ENCODE measurements around the gene SNAP25. TPM values are rescaled to one million over a fixed set of nuclear protein-coding genes. Genes with fewer than 3 reads are reported as not detected.

The SNAP25 gene
- total and polyA plus RNA-seq, 9 of the 15 experiments (the other 6 are each of a cell fraction or from before 2014, with no cell fraction given), result 0.07 TPM; not detected in 8

GRCh38 chr20:10192171-10192570 lies 26.5 kb upstream of the SNAP25 start (continued):
- TF ChIP-seq E2F4 (CRISPR knock-in tag; IDR thresholded peaks at IDR 0.05; ENCODE audit: low read depth), result no peak
- TF ChIP-seq ZNF551 (CRISPR knock-in tag; IDR thresholded peaks at IDR 0.05), result no peak
- TF ChIP-seq NR2F6 (CRISPR knock-in tag; IDR thresholded peaks at IDR 0.05), result no peak
- TF ChIP-seq GABPB2 (CRISPR knock-in tag; conservative IDR thresholded peaks at IDR 0.05), result no peak
- no peak for TF ChIP-seq ZBTB12 (CRISPR knock-in tag; IDR thresholded peaks at IDR 0.05)
- no peak for TF ChIP-seq ZKSCAN3 (CRISPR knock-in tag; IDR thresholded peaks at IDR 0.05)

- H3K4me2 ChIP-seq (ENCODE audit: insufficient read depth, low read length), result no peak overlapping the region
- WGBS (ENCODE audit: insufficient coverage, low coverage, missing lambda C conversion rate), result 0% methylated on average over 1 of the region's 2 CpGs
- no peak overlapping the region for H3K27ac ChIP-seq (ENCODE audit: extremely low read depth, low read depth, low read length)
- no peaks in the 10 kb centered on the region for H3K9me1 ChIP-seq (ENCODE audit: control insufficient read depth, insufficient read depth, low read length)
- TF ChIP-seq CREB1 (IDR thresholded peaks at IDR 0.05) (no peak), CREB1 (CRISPR knock-in tag; IDR thresholded peaks at IDR 0.05) (no peak), SP2 (IDR thresholded peaks at IDR 0.05; ENCODE audit: extremely low read depth, low read depth, low read length, poor library complexity, severe bottlenecking) (no peak)
- intact Hi-C loops (cut with micrococcal nuclease), result no loop called here
- FAIRE-seq, result no peak
- H4K20me1 ChIP-seq (replicated peaks; ENCODE audit: control insufficient read depth, insufficient read depth, low read length), result no peaks in the 10 kb centered on the region
- no peak overlapping the region for H3K9ac ChIP-seq (ENCODE audit: insufficient read depth in 1 of 2, low read depth in 2 of 2, low read length in 2 of 2)
- BruUV-seq (replicated peaks), result no TSS peak
- no peaks in the 10 kb centered on the region for H3K4me1 ChIP-seq (replicated peaks in 1 of 2; ENCODE audit: control insufficient read depth in 2 of 2, insufficient read depth in 2 of 2, low read length in 2 of 2)
- no peak overlapping the region for H3K4me3 ChIP-seq
- in situ Hi-C loops (cut with MboI), result no loop called here
- no peaks in the 10 kb centered on the region for H3K9me3 ChIP-seq (replicated peaks; ENCODE audit: control insufficient read depth, insufficient read depth, low read depth, low read length)
- ATAC-seq, result no peak
- H3K79me2 ChIP-seq (ENCODE audit: control insufficient read depth, insufficient read depth, low read length), result no peaks in the 10 kb centered on the region
- H3K36me3 ChIP-seq (ENCODE audit: control insufficient read depth, insufficient read depth, low read length), result no peaks in the 10 kb centered on the region
- no peaks in the 10 kb centered on the region for H3K27me3 ChIP-seq (ENCODE audit: control insufficient read depth in 2 of 2, insufficient read depth in 2 of 2, low read length in 2 of 2)
- no peak overlapping the region for H2AFZ ChIP-seq (ENCODE audit: low read depth, low read length)
- POLR2A ChIA-PET, result no interaction called here
- CTCF ChIA-PET (ENCODE audit: low intra/inter-chr PET ratio), result no interaction called here
- DNase-seq (ENCODE audit: extremely low read depth in 1 of 4, low spot score in 3 of 4), result no peak
Observed at GRCh38 chr20:10194166-10194565, 24.5 kb upstream of the SNAP25 start.
